Endothelial cell of umbilical vein (primary cell): Measurements from ENCODE around the gene ZIC2. TPM values are rescaled to one million over a fixed set of nuclear protein-coding genes. Genes with fewer than 3 reads are reported as not detected.

ENCODE experiments used
- BruUV-seq: library from RNA; stranded (reverse); fragments of 400-500 nt; replicated peaks from 2 replicates; lab custom pipeline; 2021; lab: Mats Ljungman, UMichigan
- CTCF ChIA-PET: fragments of 300-600, 350-600 bp; sonication (Branson Sonifier 250); formaldehyde crosslinking; loops from one replicate; lab custom pipeline; 2021; ENCODE audit warnings: antibody characterized with exemption, inconsistent platforms; lab: Charles Lee
- POLR2A ChIA-PET: fragments of 300-600, 350-600 bp; sonication (Branson Sonifier 250); formaldehyde crosslinking; loops from one replicate; lab custom pipeline; 2021; ENCODE audit warnings: antibody characterized with exemption, inconsistent platforms; lab: Charles Lee
- DNase-seq: peaks from one replicate; pipeline ENCODE4 v3.0.0-alpha.2; 2011; ENCODE audit warnings: low read depth, low spot score
- FAIRE-seq: peaks from 2 replicates; lab custom pipeline; 2011; peaks lifted over from hg19 to GRCh38; lab: Jason Lieb, UNC
- H2AFZ ChIP-seq: 2 replicates; pipeline ENCODE4 v1.6.0; 2012; ENCODE audit warnings: low read depth, low read length, control low read depth, inconsistent platforms
- H3K27ac ChIP-seq: 2 replicates; pipeline ENCODE4 v1.5.1; 2011; ENCODE audit warnings: low read depth, mild to moderate bottlenecking, control low read depth, low read length, moderate library complexity; ENCODE audit not compliant: insufficient read depth
- H3K27me3 ChIP-seq, 2 experiments: 2 replicates each; pipeline versions ENCODE4 v1.6.0 to v1.6.1; 2011; ENCODE audit warnings: low read length in 2 of 2, mixed read lengths in 1 of 2; ENCODE audit not compliant: control insufficient read depth in 2 of 2, insufficient read depth in 2 of 2
- H3K36me3 ChIP-seq, 2 experiments: 2 replicates in 1 of 2; 3 replicates in 1 of 2; pipeline ENCODE4 v1.5.1; 2011; ENCODE audit warnings: low read length in 2 of 2, mild to moderate bottlenecking in 1 of 2, moderate library complexity in 1 of 2; ENCODE audit not compliant: control insufficient read depth in 2 of 2, insufficient read depth in 2 of 2; ENCODE audit errors: extremely low read depth in 1 of 2
- H3K4me1 ChIP-seq: 3 replicates; pipeline ENCODE4 v1.5.1; 2011; ENCODE audit warnings: mild to moderate bottlenecking, low read length; ENCODE audit not compliant: control insufficient read depth, insufficient read depth; ENCODE audit errors: extremely low read depth
- H3K4me2 ChIP-seq: 2 replicates; pipeline ENCODE4 v1.6.1; 2011; ENCODE audit warnings: low read length, control low read depth, mixed read lengths; ENCODE audit not compliant: insufficient read depth
- H3K4me3 ChIP-seq, 3 experiments: fragments of 200-600 bp in 1 of 3; sonication (generic), shearing (Covaris generic) in 1 of 3; replicated peaks in 1 of 3; 2 replicates each; pipeline ENCODE4 v1.5.1; 2011 to 2016; ENCODE audit warnings: control low read depth in 3 of 3, low read length in 3 of 3, mild to moderate bottlenecking in 2 of 3, inconsistent platforms in 1 of 3, low read depth in 1 of 3, moderate library complexity in 1 of 3; ENCODE audit not compliant: insufficient read depth in 1 of 3
- H3K79me2 ChIP-seq: 2 replicates; pipeline ENCODE4 v1.6.0; 2012; ENCODE audit warnings: low read length, inconsistent platforms; ENCODE audit not compliant: control insufficient read depth, insufficient read depth
- H3K9ac ChIP-seq: replicated peaks from 2 replicates; pipeline ENCODE3; 2011; ENCODE audit warnings: low read length, control low read depth; ENCODE audit not compliant: insufficient read depth; ENCODE audit errors: extremely low read depth
- H3K9me1 ChIP-seq: replicated peaks from 3 replicates; pipeline ENCODE4 v1.6.0; 2011; ENCODE audit warnings: mild to moderate bottlenecking, low read length; ENCODE audit not compliant: control insufficient read depth, insufficient read depth; ENCODE audit errors: extremely low read depth
- H3K9me3 ChIP-seq: replicated peaks from 2 replicates; pipeline ENCODE4 v1.5.1; 2012; ENCODE audit warnings: low read length, inconsistent platforms; ENCODE audit not compliant: control insufficient read depth, insufficient read depth
- H4K20me1 ChIP-seq: replicated peaks from 2 replicates; pipeline ENCODE3; 2011; ENCODE audit warnings: mild to moderate bottlenecking, low read length; ENCODE audit not compliant: control insufficient read depth, insufficient read depth; ENCODE audit errors: extremely low read depth
- EZH2 ChIP-seq: IDR thresholded peaks from 2 replicates; pipeline ENCODE4 v1.6.1; 2012; ENCODE audit warnings: borderline replicate concordance, low read depth, mild to moderate bottlenecking, moderate library complexity, low read length, inconsistent platforms; ENCODE audit not compliant: severe bottlenecking
- FOS ChIP-seq: IDR thresholded peaks from 2 replicates; pipeline ENCODE4 v1.6.1; 2011; ENCODE audit warnings: mild to moderate bottlenecking, low read length, moderate library complexity, borderline replicate concordance; ENCODE audit not compliant: insufficient read depth
- JUN ChIP-seq: IDR thresholded peaks from 2 replicates; pipeline ENCODE4 v1.6.1; 2011; ENCODE audit warnings: borderline replicate concordance, low read depth; ENCODE audit not compliant: insufficient read length, insufficient read depth
- MYC ChIP-seq: IDR thresholded peaks from one replicate; pipeline ENCODE4 v1.6.1; 2011; ENCODE audit warnings: mild to moderate bottlenecking, low read depth, low read length
- POLR2A ChIP-seq: IDR thresholded peaks from 2 replicates; pipeline ENCODE4 v1.6.1; 2012; ENCODE audit warnings: low read depth, mild to moderate bottlenecking, control low read depth, low read length
- POLR2AphosphoS5 ChIP-seq: IDR thresholded peaks from 2 replicates; pipeline ENCODE4 v1.6.1; 2012; ENCODE audit warnings: low read depth, mild to moderate bottlenecking, control low read depth, low read length, moderate library complexity; ENCODE audit not compliant: insufficient read depth
- dilution Hi-C: fragments of 300-500 bp; cut with MboI; formaldehyde crosslinking; loops from one replicate; pipeline ENCODE4 v1.15.0; 2019; ENCODE audit warnings: low sequenced_read_pairs; ENCODE audit not compliant: extremely low pct_ligation_motif_present
- intact Hi-C: fragments of 100-400 bp; cut with micrococcal nuclease; formaldehyde crosslinking; loops from one replicate; pipeline ENCODE4 v1.10.0; 2022
- polyA plus RNA-seq, 4 experiments: library from polyadenylated mRNA; depleted of rRNA in 3 of 4; stranded (reverse) in 3 of 4; unstranded in 1 of 4; fragments of >200 nt; gene quantifications; 2 replicates each; pipeline versions ENCODE4 v1.2.1 to v1.2.3, GENCODE V29; 2011 to 2012; ENCODE audit warnings: missing spikeins in 1 of 4
- total RNA-seq: library from RNA; stranded (reverse); gene quantifications from 2 replicates; pipeline ENCODE4 v1.2.3, GENCODE V29; 2021
- TF ChIP-seq, protein P1 (sequence below): IDR thresholded peaks from 2 replicates; pipeline ENCODE4 v1.6.1; 2011; ENCODE audit not compliant: insufficient read depth, insufficient read length

Gene ZIC2
- total and polyA plus RNA-seq, 2 donors (not counting 3 experiments of a cell fraction or from before 2014, with no cell fraction given): 0.03 TPM; not detected in 1

DNA sequence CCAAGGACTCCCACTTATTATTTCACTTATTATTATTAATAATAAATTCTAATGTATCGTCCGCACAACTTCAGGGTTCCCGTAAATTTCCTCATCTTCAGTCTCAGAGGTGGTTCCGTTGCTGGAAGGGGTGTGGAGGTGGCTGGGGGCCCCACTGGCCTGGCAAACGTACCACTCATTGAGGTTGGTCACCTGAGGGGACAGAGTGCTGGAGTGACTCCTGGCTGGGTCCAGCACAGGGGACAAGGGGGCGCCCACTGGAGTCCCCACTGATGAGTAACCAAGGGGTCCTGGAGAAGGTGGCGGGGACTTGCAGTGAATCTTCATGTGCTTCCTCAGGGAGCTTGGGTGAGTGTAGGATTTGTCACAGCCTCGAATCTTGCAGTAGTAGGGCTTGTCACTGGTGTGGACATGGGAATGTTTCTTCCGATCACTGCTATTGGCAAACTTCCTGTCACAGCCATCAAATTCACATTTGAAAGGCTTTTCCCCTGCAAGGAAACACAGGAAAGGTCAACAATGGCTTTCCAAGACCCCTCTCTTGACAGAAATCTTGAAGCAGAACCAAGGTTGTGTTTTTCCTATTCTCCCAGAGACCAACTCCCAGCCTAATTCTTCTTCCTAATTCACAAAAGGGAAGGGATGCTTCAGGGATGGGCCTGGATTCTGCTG is 16.1 kb upstream of the ZIC2 start:
- ChIA-PET CTCF (no interaction called here), POLR2A (no interaction called here)
- Histone ChIP-seq H2AFZ (no peak overlapping the region), H3K9ac (no peak overlapping the region), H3K36me3 (no peaks in the 10 kb centered on the region), H3K27me3 (peaks cover 62 to 91% of the 10 kb centered on the region in 2 experiments), H3K9me1 (no peaks in the 10 kb centered on the region), H3K9me3 (no peaks in the 10 kb centered on the region), H3K27ac (no peak overlapping the region), H3K4me3 (no peak overlapping the region), H3K79me2 (no peaks in the 10 kb centered on the region), H3K4me1 (no peaks in the 10 kb centered on the region), H3K4me2 (no peak overlapping the region), H4K20me1 (no peaks in the 10 kb centered on the region)
- intact Hi-C loops: loop anchor here (10.0 kb wide), 1 partner anchor 311 kb away; no protein-coding TSS in a partner anchor
- dilution Hi-C loops: no loop called here
- DNase-seq (no peak), FAIRE-seq (no peak)
- no TSS peak for BruUV-seq
- TF ChIP-seq, protein P1, sequence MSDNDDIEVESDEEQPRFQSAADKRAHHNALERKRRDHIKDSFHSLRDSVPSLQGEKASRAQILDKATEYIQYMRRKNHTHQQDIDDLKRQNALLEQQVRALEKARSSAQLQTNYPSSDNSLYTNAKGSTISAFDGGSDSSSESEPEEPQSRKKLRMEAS: no peak
- TF ChIP-seq EZH2 (no peak), JUN (no peak), POLR2AphosphoS5 (no peak), FOS (no peak), POLR2A (no peak), MYC (no peak)
